SU-DHL-6 (cell line): ENCODE data around the gene THEMIS.

Experiments
- H2AFZ ChIP-seq: fragments of 200-600 bp; sonication (generic); 2 replicates; pipeline ENCODE4 v1.6.1; 2014; ENCODE audit warnings: low read depth, mild to moderate bottlenecking, moderate library complexity, mixed read lengths, antibody characterized with exemption, low read length; ENCODE audit not compliant: severe bottlenecking
- H3F3A ChIP-seq: fragments of 200-600 bp; shearing (Covaris generic); 2 replicates; pipeline ENCODE4 v1.6.0; 2016; ENCODE audit warnings: antibody characterized with exemption, mild to moderate bottlenecking; ENCODE audit not compliant: insufficient read depth
- H3K27ac ChIP-seq: fragments of 200-600 bp; sonication (generic); 2 replicates; pipeline ENCODE4 v1.5.1; 2016; ENCODE audit warnings: low read depth, mild to moderate bottlenecking, low read length, moderate library complexity, mixed read lengths
- H3K27me3 ChIP-seq: fragments of 200-600 bp; sonication (generic), shearing (Covaris generic); 2 replicates; pipeline ENCODE4 v1.6.0; 2014; ENCODE audit warnings: mild to moderate bottlenecking, low read length
- H3K36me3 ChIP-seq: fragments of 200-600 bp; sonication (generic); 2 replicates; pipeline ENCODE4 v1.6.1; 2014; ENCODE audit warnings: mild to moderate bottlenecking, low read length, mixed read lengths
- H3K4me2 ChIP-seq: fragments of 300-600, 200-600 bp; shearing (Covaris generic), sonication (generic); 2 replicates; pipeline ENCODE4 v1.6.0; 2014; ENCODE audit warnings: low read length, low read depth, mild to moderate bottlenecking; ENCODE audit not compliant: poor library complexity, severe bottlenecking
- H3K4me3 ChIP-seq: fragments of 200-600 bp; sonication (generic); 2 replicates; pipeline ENCODE4 v1.5.1; 2014; ENCODE audit warnings: antibody characterized with exemption, low read length, mild to moderate bottlenecking, mixed read lengths; ENCODE audit not compliant: insufficient read depth, poor library complexity, severe bottlenecking
- H3K79me2 ChIP-seq: fragments of 200-600 bp; sonication (generic); 2 replicates; pipeline ENCODE4 v1.6.1; 2014; ENCODE audit warnings: mild to moderate bottlenecking, low read length, moderate library complexity; ENCODE audit not compliant: insufficient read depth
- H3K9ac ChIP-seq: fragments of 200-600 bp; sonication (generic); 2 replicates; pipeline ENCODE4 v1.7.0; 2014; ENCODE audit warnings: mild to moderate bottlenecking, low read length
- H3K9me2 ChIP-seq: fragments of 200-600 bp; sonication (generic); replicated peaks from 2 replicates; pipeline ENCODE4 v1.6.1; 2014; ENCODE audit warnings: low read length; ENCODE audit not compliant: insufficient read depth
- H3K9me3 ChIP-seq: fragments of 200-600 bp; sonication (generic); 2 replicates; pipeline ENCODE4 v1.6.1; 2014; ENCODE audit warnings: low read length, mixed read lengths; ENCODE audit not compliant: insufficient read depth
- H4K20me1 ChIP-seq: fragments of 200-600 bp; sonication (generic); 2 replicates; pipeline ENCODE4 v1.6.1; 2014; ENCODE audit warnings: low read depth, mild to moderate bottlenecking, antibody characterized with exemption, low read length, moderate library complexity, mixed read lengths
- CTCF ChIP-seq: fragments of 200-600 bp; sonication (generic); IDR thresholded peaks from one replicate; pipeline ENCODE4 v1.5.1; 2017; ENCODE audit warnings: antibody characterized with exemption, mild to moderate bottlenecking, low read length, moderate library complexity; ENCODE audit not compliant: insufficient read depth, poor library complexity, severe bottlenecking
- EZH2phosphoT487 ChIP-seq: fragments of 200-600 bp; sonication (generic), shearing (Covaris generic); conservative IDR thresholded peaks from 2 replicates; pipeline ENCODE4 v1.6.1; 2018; ENCODE audit warnings: mild to moderate bottlenecking, antibody characterized with exemption, low read length, moderate library complexity, mixed read lengths

Gene THEMIS

DNA sequence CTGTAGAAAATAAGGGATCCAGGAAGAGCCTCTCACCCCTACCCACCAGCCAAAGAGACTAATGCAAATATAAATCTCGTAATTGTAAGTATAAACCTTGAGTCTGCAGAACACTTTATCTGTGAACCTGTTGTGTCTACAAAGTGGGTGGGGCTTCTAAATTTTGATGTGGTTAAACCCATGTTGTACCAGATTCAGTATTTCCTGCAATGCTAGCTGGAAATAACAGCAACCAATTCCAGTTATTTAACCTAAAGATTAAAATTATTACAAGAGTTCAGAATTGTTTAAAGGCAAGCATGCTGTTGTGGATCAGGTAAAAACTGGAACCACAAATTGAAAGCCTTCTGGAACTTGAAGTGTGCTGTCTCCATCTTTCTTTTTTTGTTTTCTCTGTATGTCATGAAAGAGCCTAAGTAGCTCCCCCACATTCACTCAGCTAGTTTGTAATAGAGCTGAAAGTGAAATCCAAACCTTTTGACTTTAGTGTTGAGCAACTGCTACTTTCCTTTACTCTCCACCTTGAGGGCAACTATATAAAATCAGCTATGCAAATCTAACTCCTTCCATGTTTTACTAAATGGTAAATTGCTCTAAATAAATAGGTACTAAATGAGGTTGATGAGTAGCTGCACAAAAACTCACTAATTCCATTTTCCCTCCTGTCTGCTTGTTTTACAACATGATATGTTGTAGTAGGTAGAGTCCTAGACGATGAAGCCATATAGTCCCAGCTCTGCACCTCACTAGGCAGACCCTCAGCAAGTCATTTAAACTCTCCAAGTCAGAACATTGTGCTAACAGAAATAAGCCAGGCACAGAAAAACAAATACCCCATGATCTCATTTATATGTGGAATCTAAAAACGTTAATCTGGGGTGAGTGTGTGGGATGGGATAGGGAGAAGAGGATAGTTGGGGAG lies 17.9 kb upstream of the THEMIS start:
- Histone ChIP-seq H3K9ac (no peak overlapping the region), H3K4me2 (no peak overlapping the region), H3K4me3 (no peak overlapping the region), H3F3A (no peaks in the 10 kb centered on the region), H3K9me3 (no peaks in the 10 kb centered on the region), H4K20me1 (no peaks in the 10 kb centered on the region), H3K79me2 (no peaks in the 10 kb centered on the region), H3K36me3 (no peaks in the 10 kb centered on the region), H2AFZ (no peak overlapping the region), H3K9me2 (no peaks in the 10 kb centered on the region), H3K27me3 (no peaks in the 10 kb centered on the region), H3K27ac (no peak overlapping the region)
- TF ChIP-seq EZH2phosphoT487 (no peak), CTCF (no peak)

GRCh38 chr6:127917766-127918165 lies 16.9 kb upstream of the THEMIS start:
- no peaks in the 10 kb centered on the region for H3K79me2 ChIP-seq
- H3K27ac ChIP-seq, result no peak overlapping the region
- H3K36me3 ChIP-seq, result no peaks in the 10 kb centered on the region
- H3K27me3 ChIP-seq, result no peaks in the 10 kb centered on the region
- no peak overlapping the region for H3K4me2 ChIP-seq
- no peak overlapping the region for H3K4me3 ChIP-seq
- no peak overlapping the region for H2AFZ ChIP-seq
- no peaks in the 10 kb centered on the region for H3F3A ChIP-seq
- no peaks in the 10 kb centered on the region for H4K20me1 ChIP-seq
- no peak overlapping the region for H3K9ac ChIP-seq
- H3K9me2 ChIP-seq, result no peaks in the 10 kb centered on the region
- no peaks in the 10 kb centered on the region for H3K9me3 ChIP-seq
- no peak for TF ChIP-seq CTCF
- TF ChIP-seq EZH2phosphoT487, result no peak

GRCh38 chr6:127914240-127914639 lies 13.4 kb upstream of the THEMIS start:
- Histone ChIP-seq H3K4me2 (no peak overlapping the region), H3F3A (no peaks in the 10 kb centered on the region), H3K27ac (no peak overlapping the region), H3K4me3 (no peak overlapping the region), H3K9ac (no peak overlapping the region), H3K79me2 (no peaks in the 10 kb centered on the region), H3K27me3 (no peaks in the 10 kb centered on the region), H3K9me2 (no peaks in the 10 kb centered on the region), H3K9me3 (no peaks in the 10 kb centered on the region), H2AFZ (no peak overlapping the region), H3K36me3 (no peaks in the 10 kb centered on the region), H4K20me1 (no peaks in the 10 kb centered on the region)
- TF ChIP-seq EZH2phosphoT487 (no peak), CTCF (no peak)
